ENCODE data around the gene SPSB4.

Gene SPSB4

DNA sequence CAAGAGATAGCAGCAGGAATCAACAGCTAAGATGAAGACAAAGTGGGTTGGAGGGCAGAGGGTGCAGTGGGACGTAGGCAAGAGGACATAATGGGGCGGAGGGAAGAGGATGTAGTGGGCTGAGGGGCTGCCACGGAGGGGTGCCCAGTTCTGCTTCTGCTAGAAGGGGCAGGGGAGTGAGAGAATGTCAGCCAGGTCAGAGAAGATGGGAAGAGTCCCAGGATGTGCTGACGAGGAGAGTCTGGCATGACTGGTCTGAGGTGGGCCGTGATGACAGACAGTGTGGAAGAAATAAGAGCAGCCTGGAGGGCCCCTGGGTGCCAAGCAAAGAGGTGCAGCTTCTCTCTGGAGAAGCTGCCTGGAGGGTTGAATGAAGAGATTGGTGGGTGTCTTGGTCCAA lies 4.0 kb downstream of the SPSB4 start:
- no peak for DNase-seq

GRCh38 chr3:141055536-141056445 lies 4.6 kb downstream of the SPSB4 start:
- DNase-seq: no peak

- no peak for DNase-seq
Measured at GRCh38 chr3:141056751-141057171, 5.6 kb downstream of the SPSB4 start.

- DNase-seq: no peak
Measured at GRCh38 chr3:141057436-141057835, 6.3 kb downstream of the SPSB4 start.

DNA sequence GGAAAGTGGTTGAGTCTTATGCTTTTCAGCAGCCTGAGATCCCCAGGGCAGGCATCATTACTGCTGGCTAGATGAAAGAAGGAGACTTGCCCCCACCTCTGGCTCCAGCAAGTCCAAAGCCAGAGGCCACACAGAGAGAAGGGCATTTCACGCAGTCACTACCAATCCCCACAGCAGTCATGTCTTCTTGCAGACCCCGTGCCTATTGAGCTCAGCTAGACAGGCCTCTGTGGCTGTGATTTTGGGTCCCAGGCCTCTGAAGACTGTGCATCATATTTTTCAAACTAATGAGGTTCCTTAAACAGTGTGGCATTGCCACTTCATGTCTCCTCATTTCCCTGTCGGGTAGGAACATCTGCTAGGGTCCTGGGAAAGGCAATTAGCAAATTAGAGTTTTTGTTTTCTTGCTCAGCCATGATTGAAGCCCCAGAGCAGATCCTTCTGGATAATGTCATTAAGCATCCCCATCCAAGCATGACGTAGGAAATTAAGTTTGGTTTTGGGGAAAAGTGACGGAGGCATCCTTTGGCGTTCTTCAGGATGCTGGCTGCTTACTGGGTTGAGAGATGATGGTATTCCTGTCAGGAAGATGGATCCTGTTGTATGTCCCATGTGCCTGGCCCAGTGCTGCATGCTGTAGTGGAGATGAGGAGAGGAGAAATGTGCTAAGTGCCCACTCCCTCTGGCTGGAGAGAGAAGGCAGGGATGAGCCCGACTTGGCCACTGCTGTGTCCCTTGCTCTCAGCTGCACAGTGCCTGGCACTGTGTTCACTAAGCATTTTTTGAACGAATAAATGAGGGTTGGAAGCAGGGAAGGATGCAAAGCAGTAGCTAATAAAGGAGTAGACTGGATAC lies 7.0 kb downstream of the SPSB4 start:
- no peak for DNase-seq

DNA sequence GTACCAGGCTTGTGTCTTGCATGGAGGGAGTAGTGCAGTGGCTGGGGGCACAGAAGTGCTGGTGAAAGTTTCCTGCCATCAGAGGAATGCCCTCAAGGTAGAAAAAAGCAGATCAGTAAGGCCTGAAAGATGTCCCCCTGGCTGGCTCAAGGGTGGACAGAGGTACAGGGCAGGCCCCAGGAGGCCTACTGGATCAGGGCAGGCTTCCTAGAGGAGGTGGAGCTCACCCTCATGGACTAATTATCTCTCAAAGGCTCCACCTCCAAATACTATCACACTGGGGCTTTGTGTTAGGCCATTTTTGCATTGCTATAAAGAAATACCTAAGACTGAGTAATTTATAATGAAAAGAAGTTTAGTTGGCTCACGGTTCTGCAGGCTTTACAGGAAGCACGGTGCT lies 7.8 kb downstream of the SPSB4 start:
- no peak for DNase-seq

GRCh38 chr3:141059816-141060215 lies 8.7 kb downstream of the SPSB4 start:
- DNase-seq: no peak

- DNase-seq: no peak
Measured at GRCh38 chr3:141060327-141060726, 9.2 kb downstream of the SPSB4 start.

DNA sequence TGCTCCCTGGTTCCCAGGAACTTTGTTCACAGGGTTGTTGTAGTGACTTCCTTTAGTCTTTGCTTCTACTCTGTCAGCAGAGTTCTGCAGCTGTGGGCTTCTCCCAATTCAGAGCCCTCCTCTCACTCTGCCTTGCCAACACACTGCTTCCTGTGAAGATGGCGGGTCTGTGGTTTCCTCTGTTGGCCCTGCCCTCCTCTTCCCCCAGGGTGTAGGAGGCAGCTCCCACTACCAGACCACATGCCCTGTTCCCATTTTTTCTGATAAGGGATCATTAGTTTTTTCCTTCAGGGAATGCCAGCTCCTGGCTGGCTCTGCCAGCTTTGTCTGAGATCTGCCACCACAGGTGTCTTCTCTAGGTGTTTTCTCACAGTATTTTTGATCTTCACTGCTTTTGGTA lies 12.7 kb downstream of the SPSB4 start:
- DNase-seq: no peak

DNA sequence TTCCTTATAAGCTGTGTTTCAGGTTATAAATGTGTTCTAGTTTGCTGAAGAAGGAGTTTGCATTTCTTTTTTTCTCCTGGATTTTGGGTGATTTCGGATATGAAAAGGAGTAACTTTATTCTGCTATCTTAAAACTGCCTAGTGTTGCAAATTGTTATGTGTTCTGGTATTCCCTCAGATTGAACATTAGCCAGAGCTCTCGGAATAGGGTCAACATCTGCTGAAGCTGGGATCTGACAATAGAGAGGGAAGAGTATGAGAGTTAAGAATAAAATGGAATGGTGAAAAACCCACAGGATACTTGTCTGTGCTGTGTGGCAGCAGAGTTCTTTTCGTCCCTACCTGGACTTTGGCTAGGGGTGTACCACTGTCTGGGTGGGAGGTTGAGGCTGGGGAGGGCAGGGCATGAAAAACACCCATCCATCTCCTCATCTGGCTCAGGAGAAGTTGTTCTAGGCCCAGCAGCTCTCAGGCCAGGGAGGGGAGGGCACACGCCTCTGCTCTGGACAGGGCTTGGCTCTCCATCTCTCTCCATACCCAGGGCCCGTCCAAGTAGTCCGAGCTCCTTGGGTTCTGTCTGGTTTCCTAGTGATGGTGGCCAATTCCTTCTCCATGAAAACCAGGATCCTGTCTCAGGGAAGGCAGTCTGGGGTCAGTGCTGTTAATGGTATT lies 13.2 kb downstream of the SPSB4 start:
- DNase-seq: no peak

DNA sequence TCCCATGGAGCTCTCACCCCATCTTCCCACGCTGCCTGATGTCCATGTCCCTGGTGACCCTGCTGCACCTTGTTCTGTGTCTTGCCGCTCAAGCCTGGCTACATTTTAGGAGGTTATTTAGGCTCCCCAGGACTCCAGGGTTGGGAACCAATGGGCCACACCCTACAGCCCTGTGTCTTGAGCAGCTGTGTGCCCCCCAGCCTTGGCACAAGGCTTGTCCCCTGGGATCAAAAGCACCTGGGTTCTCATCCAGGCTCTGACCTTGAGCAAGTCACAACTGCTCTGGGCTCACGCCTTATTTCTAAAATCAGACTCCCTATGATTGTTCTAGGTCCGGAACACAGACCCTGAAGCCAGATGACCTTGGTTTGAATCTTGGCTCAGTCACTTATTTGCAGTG lies 14.1 kb downstream of the SPSB4 start:
- DNase-seq: no peak

DNA sequence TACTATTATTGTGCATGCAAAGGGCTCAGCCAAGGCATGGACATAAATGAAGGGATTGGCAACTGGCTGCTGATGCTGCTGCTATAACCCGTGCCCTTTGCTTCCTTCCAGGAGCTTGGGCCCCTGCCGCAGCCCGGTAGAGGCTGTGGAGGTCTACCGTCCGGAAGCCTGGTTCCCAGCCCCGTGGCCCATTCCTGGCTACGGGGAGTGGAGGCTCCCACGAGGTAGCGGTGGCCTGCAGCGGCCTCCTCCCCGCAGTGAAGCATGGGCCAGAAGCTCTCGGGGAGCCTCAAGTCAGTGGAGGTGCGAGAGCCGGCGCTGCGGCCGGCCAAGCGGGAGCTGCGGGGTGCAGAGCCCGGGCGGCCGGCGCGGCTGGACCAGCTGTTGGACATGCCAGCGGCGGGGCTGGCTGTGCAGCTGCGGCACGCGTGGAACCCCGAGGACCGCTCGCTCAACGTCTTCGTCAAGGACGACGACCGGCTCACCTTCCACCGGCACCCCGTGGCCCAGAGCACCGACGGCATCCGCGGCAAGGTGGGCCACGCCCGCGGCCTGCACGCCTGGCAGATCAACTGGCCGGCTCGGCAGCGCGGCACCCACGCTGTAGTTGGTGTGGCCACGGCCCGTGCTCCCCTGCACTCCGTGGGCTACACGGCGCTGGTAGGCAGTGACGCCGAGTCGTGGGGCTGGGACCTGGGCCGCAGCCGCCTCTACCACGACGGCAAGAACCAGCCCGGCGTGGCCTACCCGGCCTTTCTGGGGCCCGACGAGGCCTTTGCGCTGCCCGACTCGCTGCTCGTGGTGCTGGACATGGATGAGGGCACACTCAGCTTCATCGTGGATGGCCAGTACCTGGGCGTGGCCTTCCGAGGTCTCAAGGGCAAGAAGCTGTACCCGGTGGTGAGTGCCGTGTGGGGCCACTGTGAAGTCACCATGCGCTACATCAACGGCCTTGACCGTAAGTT lies 15.0 kb downstream of the SPSB4 start:
- DNase-seq: no peak

- DNase-seq: no peak
Measured at GRCh38 chr3:141067206-141067974, 16.2 kb downstream of the SPSB4 start.

GRCh38 chr3:141070229-141070628 lies 19.1 kb downstream of the SPSB4 start:
- no peak for DNase-seq

- no peak for DNase-seq
Measured at GRCh38 chr3:141070727-141071357, 19.7 kb downstream of the SPSB4 start.

DNA sequence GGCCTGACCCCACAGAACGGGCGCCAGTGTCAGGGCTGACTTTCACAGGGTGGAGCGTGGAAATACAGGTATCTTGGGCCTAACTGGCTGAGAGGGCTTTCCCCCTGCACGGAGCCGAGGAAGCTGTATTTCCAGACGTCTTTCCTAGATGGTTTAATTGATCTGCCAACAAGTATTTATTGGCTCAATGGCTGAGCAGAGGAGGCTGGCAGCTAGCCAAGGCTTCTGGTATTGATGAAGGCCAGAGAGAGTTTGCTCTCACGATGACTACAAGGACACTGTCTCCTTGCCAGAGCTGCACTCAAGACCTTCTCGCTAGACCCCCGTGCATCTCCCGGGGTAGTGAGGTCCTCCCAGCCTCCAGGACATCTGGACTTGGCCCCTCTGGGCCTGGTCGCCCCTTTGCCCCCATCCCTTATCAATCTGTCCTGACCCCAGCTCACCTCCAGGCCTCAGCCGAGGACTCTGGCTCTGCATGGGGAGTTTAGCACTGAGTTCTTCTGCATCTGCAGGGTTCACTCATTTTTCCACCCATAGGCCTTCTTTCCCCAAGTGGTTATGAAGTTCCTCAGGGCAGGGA lies 20.6 kb downstream of the SPSB4 start:
- no peak for DNase-seq

DNA sequence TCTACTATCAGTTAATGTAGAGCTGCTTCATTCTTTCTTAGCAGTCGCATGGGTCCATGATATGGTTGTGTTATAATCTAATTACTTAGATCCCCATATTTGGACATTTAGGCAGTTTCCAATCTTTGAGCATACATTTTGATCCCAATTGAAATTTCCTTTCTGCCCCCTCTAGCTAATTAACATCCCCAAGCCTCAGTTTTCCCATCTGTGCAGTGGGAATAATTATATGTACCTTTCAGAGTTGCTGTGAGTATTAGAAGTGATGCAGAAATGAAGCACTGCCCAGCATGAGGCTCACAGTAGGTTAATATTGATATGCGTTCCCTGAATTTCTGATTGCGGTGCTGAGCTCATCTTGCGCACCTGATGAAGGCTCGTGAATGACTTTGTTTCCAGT lies 21.8 kb downstream of the SPSB4 start:
- no peak for DNase-seq

DNA sequence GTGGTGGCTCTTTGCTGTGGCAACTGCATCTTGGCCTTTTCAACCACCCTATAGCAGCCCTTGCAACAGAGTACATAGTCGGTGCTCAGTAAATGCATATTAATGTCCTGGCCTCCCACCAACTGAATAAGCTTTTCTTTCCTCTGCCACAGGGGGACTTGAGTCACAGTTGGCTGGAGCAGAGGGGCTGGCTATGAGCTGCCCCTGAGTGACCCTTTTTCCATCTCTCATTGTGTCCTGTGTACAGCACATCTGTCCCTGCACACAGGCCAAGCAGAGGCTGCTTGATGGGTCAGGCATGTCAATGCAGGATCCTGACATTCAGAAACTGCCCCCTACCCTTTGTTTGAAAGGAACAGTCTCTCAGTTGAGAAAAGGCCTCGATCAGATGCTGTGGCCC lies 22.4 kb downstream of the SPSB4 start:
- DNase-seq: no peak

- no peak for DNase-seq
Measured at GRCh38 chr3:141074529-141074928, 23.4 kb downstream of the SPSB4 start.

DNA sequence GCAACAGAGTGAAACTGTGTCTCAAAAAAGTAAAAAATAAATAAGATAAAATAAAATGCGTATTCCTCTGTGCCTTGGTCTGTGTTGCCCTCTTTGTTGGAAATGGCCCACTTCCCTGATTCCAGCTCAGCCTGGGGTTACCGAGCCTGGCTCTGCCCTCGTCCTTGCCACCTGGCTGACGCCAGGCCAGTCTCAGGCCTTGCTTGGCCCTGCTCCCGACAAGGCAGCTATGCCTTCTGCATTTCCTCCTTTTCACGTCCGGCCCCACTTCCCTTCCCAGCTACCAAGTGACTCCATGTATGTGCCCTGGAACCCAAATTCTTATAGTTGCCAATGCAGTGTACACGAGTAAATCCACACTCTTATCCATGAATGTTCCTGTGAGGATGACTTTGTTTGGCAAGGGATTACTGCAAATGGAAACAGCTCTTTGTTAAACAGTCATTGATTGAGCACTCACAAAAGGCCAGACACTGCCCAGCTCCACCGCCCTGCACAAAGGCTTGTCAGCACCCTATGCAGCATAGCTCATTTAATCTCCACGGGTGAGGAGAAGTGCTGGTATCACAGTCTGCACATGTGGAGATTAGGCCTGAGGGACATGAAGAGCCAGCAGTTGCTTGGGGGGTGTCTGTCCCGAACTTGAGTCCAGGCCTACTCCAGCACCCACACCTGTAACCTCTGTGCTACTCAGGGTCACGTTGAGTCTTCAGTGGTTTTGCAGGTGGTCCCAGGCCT lies 25.1 kb downstream of the SPSB4 start:
- DNase-seq: no peak

Data from CD4-positive, alpha-beta T cell treated with Interferon alpha-2 for 1 hour (primary cell).